Measurements from ENCODE around the gene BAZ2B. TPM values are rescaled to one million over a fixed set of nuclear protein-coding genes. Genes with fewer than 3 reads are reported as not detected.

Gene BAZ2B
- total RNA-seq, 1 donor from 2014 or later = 32.4 TPM

DNA sequence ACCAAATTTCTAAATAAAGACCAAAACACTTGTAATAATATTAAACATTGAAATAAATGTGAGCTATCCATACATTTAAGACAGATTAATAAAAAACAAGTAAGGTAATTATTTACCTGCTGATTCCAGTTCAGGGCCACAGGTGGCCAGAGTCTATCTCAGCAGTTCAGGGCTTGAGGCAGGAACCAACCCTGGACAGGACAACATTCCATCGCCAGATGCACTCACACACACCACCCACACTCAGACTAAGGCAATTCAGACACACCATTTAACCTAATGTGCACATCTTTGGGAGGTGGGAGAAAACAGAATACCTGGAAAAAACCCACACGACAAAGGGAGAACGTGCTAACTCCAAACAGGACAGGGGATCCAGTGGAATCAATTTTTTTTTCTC is 315.8 kb downstream of the BAZ2B start:
- Histone ChIP-seq H3K9me3 (replicated peaks) (no peaks in the 10 kb centered on the region), H3K4me1 (no peaks in the 10 kb centered on the region), H3K36me3 (no peaks in the 10 kb centered on the region), H3K4me3 (no peak overlapping the region), H3K27ac (replicated peaks) (no peak overlapping the region), H3K27me3 (ENCODE audit: low read depth) (no peaks in the 10 kb centered on the region)
- TF ChIP-seq CTCF (IDR thresholded peaks at IDR 0.05; ENCODE audit: borderline replicate concordance) = no peak
- DNase-seq = no peak
- intact Hi-C loops (cut with micrococcal nuclease) = no loop called here

- no peak for TF ChIP-seq CTCF (IDR thresholded peaks at IDR 0.05; ENCODE audit: borderline replicate concordance)
- intact Hi-C loops (cut with micrococcal nuclease) = no loop called here
- DNase-seq = no peak
- H3K4me1 ChIP-seq = no peaks in the 10 kb centered on the region
- no peaks in the 10 kb centered on the region for H3K27me3 ChIP-seq (ENCODE audit: low read depth)
- no peaks in the 10 kb centered on the region for H3K36me3 ChIP-seq
- H3K4me3 ChIP-seq = no peak overlapping the region
- H3K9me3 ChIP-seq (replicated peaks) = no peaks in the 10 kb centered on the region
- H3K27ac ChIP-seq (replicated peaks) = no peak overlapping the region
These were observed 317.4 kb downstream of the BAZ2B start for GRCh38 chr2:159298967-159299366.

- DNase-seq = no peak
- H3K4me1 ChIP-seq = no peaks in the 10 kb centered on the region
- intact Hi-C loops (cut with micrococcal nuclease) = no loop called here
- H3K9me3 ChIP-seq (replicated peaks) = no peaks in the 10 kb centered on the region
- TF ChIP-seq CTCF (IDR thresholded peaks at IDR 0.05; ENCODE audit: borderline replicate concordance) = no peak
- no peaks in the 10 kb centered on the region for H3K36me3 ChIP-seq
- H3K4me3 ChIP-seq = no peak overlapping the region
- no peaks in the 10 kb centered on the region for H3K27me3 ChIP-seq (ENCODE audit: low read depth)
- H3K27ac ChIP-seq (replicated peaks) = no peak overlapping the region
These were observed 319.2 kb downstream of the BAZ2B start for GRCh38 chr2:159297042-159297707.

DNA sequence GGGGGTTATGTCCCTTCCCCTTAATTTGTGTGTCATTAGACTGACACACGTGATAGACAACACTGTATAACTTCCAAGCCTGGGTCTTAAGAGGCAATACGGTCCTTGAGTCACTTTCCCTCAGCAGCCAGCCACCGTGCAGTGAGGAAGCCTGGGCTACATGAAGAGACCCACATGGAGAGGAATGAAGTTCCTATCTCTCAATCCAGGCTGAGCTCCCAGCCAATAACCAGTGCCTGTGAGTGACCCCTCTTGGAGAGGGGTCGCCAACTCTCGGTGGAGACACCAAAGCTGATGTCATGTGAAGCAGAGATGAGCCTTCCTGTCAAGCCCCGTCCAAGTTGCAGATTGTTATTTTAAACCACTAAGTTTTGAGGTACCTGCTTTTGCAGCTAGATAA is 324.2 kb downstream of the BAZ2B start:
- intact Hi-C loops (cut with micrococcal nuclease) = no loop called here
- no peak for TF ChIP-seq CTCF (IDR thresholded peaks at IDR 0.05; ENCODE audit: borderline replicate concordance)
- H3K4me1 ChIP-seq = peaks cover 7% of the 10 kb centered on the region
- no peaks in the 10 kb centered on the region for H3K36me3 ChIP-seq
- no peak for DNase-seq
- H3K27ac ChIP-seq (replicated peaks) = no peak overlapping the region
- H3K27me3 ChIP-seq (ENCODE audit: low read depth) = no peaks in the 10 kb centered on the region
- H3K4me3 ChIP-seq = no peak overlapping the region
- H3K9me3 ChIP-seq (replicated peaks) = no peaks in the 10 kb centered on the region

DNA sequence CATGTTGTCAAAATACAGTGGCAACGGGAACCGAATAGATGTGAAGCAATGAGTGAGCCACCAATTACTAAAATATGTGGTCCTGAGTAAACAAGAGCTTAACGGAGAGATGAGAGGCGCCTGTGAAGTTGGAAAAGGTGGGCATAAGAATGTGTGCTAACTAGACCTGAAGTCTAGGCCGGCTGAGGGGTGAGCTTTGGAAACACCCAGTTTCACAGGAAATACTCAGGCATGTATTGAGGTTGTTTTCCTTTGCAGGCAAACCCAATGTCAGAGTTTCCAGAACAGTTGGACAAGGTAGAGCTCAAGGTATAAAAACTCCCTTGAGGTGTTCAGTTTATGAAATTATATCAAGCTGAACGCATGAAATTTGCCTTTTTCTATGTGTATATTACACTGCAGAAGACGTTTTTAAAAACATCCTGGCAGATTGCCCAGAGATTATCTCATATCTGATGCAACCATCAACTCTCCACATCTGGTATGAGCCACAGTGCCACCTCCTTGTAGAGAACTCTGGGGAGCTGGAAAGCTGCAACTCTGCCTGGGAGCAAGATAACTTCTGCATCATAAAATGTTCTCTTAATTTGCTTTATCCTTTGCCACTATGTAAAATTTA is 325.9 kb downstream of the BAZ2B start:
- TF ChIP-seq CTCF (IDR thresholded peaks at IDR 0.05; ENCODE audit: borderline replicate concordance) = no peak
- no peaks in the 10 kb centered on the region for H3K36me3 ChIP-seq
- DNase-seq = no peak
- H3K4me3 ChIP-seq = no peak overlapping the region
- H3K9me3 ChIP-seq (replicated peaks) = no peaks in the 10 kb centered on the region
- H3K4me1 ChIP-seq = peaks cover 22% of the 10 kb centered on the region
- intact Hi-C loops (cut with micrococcal nuclease) = no loop called here
- no peaks in the 10 kb centered on the region for H3K27me3 ChIP-seq (ENCODE audit: low read depth)
- H3K27ac ChIP-seq (replicated peaks) = no peak overlapping the region

Data from left ventricle myocardium inferior (tissue), 1 donor.